ENCODE data around the gene CLBA1. TPM values are rescaled to one million over a fixed set of nuclear protein-coding genes. Genes with fewer than 3 reads are reported as not detected.
"Not testable (repeated sequence)": the region's sequence is repeated elsewhere in the genome, so short reads cannot be mapped to it uniquely, and the experiment has no call there.

The CLBA1 gene
- total RNA-seq, 1 donor from 2014 or later = 4.7 TPM

- H3K4me3 ChIP-seq = no peak overlapping the region
- H3K27ac ChIP-seq = no peak overlapping the region
- no peaks in the 10 kb centered on the region for H3K27me3 ChIP-seq
- H3K9me3 ChIP-seq = no peaks in the 10 kb centered on the region
- DNase-seq (ENCODE audit: extremely low spot score in 2 of 2) = no peak
- H3K4me1 ChIP-seq = peaks cover 10% of the 10 kb centered on the region
- intact Hi-C loops (cut with DNase I) = no loop called here
- TF ChIP-seq POLR2A (IDR thresholded peaks at IDR 0.05) = no peak
- TF ChIP-seq POLR2AphosphoS5 (IDR thresholded peaks at IDR 0.05; ENCODE audit: insufficient read depth in 1 of 2, low read depth in 1 of 2) = no peak
- no peak for TF ChIP-seq CTCF (IDR thresholded peaks at IDR 0.05)
- H3K36me3 ChIP-seq = no peaks in the 10 kb centered on the region
These were observed 44.6 kb downstream of the CLBA1 start for GRCh38 chr14:105030194-105030593.

GRCh38 chr14:105030836-105031396 is 45.3 kb downstream of the CLBA1 start:
- intact Hi-C loops (cut with DNase I) = no loop called here
- no peak for DNase-seq (ENCODE audit: extremely low spot score in 2 of 2)
- Histone ChIP-seq H3K27ac (no peak overlapping the region), H3K27me3 (no peaks in the 10 kb centered on the region), H3K4me3 (no peak overlapping the region), H3K36me3 (no peaks in the 10 kb centered on the region), H3K4me1 (peaks cover 10% of the 10 kb centered on the region), H3K9me3 (no peaks in the 10 kb centered on the region)
- TF ChIP-seq CTCF (IDR thresholded peaks at IDR 0.05) (no peak), POLR2A (IDR thresholded peaks at IDR 0.05) (no peak), POLR2AphosphoS5 (IDR thresholded peaks at IDR 0.05; ENCODE audit: insufficient read depth in 1 of 2, low read depth in 1 of 2) (no peak)

DNA sequence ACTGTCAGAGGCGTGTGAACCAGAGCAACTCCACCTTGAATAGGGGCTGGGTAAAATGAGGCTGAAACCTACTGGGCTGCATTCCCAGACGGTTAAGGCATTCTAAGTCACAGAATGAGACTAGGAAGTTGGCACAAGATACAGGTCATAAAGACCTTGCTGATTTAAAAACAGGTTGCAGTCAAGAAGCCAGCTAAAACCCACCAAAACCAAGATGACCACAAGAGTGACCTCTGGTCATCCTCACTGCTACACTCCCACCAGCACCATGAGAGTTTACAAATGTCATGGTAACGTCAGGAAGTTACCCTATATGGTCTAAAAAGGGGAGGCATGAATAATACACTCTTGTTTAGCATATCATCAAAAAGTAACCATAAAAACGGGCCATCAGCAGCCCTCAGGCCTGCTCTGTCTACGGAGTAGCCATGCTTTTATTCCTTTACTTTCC is 46.9 kb downstream of the CLBA1 start:
- DNase-seq (ENCODE audit: extremely low spot score in 2 of 2); H3K4me1 ChIP-seq; H3K9me3 ChIP-seq; intact Hi-C loops (cut with DNase I); H3K36me3 ChIP-seq; H3K27me3 ChIP-seq: not testable (repeated sequence)
- Histone ChIP-seq H3K27ac (peak overlapping the region; percentile 49), H3K4me3 (peak overlapping the region; percentile 27 to 47)
- peak in 1 of 2 donors; percentile 24 for TF ChIP-seq POLR2AphosphoS5 (IDR thresholded peaks at IDR 0.05; ENCODE audit: insufficient read depth in 1 of 2, low read depth in 1 of 2)

DNA sequence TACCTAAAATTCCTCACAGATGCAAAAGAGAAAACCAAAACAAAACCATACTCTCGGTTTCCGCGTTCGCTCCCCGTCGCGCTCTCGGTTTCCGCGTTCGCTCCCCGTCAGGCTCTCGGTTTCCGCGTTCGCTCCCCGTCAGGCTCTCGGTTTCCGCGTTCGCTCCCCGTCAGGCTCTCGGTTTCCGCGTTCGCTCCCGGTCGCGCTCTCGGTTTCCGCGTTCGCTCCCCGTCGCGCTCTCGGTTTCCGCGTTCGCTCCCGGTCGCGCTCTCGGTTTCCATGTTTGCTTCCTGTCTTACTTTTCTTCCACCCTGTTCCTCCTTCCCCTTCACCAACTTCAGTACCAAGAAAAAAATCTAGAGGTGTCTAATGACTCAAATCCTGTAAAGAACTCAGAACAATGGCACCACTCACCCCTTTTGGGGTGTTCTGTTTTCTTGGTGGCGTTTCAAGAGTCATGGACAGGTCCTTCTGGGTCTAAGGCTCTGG is 47.9 kb downstream of the CLBA1 start:
- Histone ChIP-seq H3K27ac (peak overlapping the region; percentile 49), H3K4me3 (peak overlapping the region; percentile 27 to 47)
- intact Hi-C loops (cut with DNase I); H3K36me3 ChIP-seq; H3K4me1 ChIP-seq; H3K9me3 ChIP-seq; DNase-seq (ENCODE audit: extremely low spot score in 2 of 2); H3K27me3 ChIP-seq: not testable (repeated sequence)

GRCh38 chr14:105034315-105035039 is 48.9 kb downstream of the CLBA1 start:
- no peaks in the 10 kb centered on the region for H3K36me3 ChIP-seq
- no peaks in the 10 kb centered on the region for H3K27me3 ChIP-seq
- no peaks in the 10 kb centered on the region for H3K9me3 ChIP-seq
- no peak overlapping the region for H3K27ac ChIP-seq
- DNase-seq (ENCODE audit: extremely low spot score in 2 of 2) = no peak
- intact Hi-C loops (cut with DNase I) = no loop called here
- no peak for TF ChIP-seq POLR2AphosphoS5 (IDR thresholded peaks at IDR 0.05; ENCODE audit: insufficient read depth in 1 of 2, low read depth in 1 of 2)
- no peak for TF ChIP-seq CTCF (IDR thresholded peaks at IDR 0.05)
- no peak for TF ChIP-seq POLR2A (IDR thresholded peaks at IDR 0.05)
- peak overlapping the region in 1 of 2 donors; percentile 47 for H3K4me3 ChIP-seq
- H3K4me1 ChIP-seq = no peaks in the 10 kb centered on the region

DNA sequence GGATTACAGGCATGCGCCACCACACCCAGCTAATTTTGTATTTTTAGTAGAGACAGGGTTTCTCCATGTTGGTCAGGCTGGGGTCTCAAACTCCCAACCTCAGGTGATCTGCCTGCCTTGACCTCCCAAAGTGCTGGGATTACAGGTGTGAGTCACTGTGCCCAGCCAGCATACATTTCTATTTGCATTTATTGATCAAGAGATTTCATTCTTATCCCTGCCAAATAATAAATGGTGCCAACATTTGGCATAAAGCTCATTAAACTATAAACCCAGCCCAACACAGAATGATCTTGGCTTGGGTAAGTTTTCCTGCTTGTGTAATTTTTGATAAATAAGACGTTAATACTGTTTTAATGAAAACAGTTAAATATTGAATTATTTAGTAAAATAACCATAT is 50.0 kb downstream of the CLBA1 start:
- H3K4me1 ChIP-seq; H3K27me3 ChIP-seq; intact Hi-C loops (cut with DNase I); DNase-seq (ENCODE audit: extremely low spot score in 2 of 2); H3K36me3 ChIP-seq; H3K27ac ChIP-seq; H3K4me3 ChIP-seq; H3K9me3 ChIP-seq: not testable (repeated sequence)

Data from vagina (tissue), 2 donors.